Measurements from ENCODE around the gene DAPK1. TPM values are rescaled to one million over a fixed set of nuclear protein-coding genes. Genes with fewer than 3 reads are reported as not detected.
A peak's percentile ranks its signal among the peaks of the same experiment; 100 is the strongest.
"Not testable (repeated sequence)": the region's sequence is repeated elsewhere in the genome, so short reads cannot be mapped to it uniquely, and the experiment has no call there.

The DAPK1 gene
- polyA plus RNA-seq, 4 donors = 65.9 to 78.2 (median 71.9) TPM

DNA sequence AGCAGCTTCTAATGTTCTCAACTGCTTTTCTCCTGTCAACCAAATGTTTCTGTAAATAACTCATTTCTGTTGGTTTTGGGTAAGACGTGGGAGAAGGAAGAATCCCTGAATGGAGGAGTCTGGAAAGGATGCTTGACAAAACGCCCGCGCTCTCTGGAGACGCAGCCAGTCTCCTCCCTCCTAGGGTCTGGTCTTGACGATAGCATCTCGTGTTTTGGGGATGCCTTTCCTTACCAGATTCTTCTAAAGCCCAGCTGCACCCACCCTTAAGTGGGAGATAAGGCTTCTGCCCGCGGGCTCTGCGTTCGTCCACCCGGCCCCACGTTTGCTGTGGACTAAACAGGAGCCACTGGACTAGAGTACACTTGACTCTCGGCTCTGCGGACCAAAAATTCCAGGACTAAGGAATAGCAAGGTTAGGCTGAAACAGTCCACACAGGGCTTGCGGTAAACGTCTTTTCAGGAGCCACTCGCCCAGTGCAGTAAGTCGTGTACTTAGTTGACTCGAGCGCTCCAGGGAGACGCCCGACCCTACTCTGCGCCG, 227.8 kb downstream of the DAPK1 start:
- DNase-seq (ENCODE audit: low read depth in 4 of 4, low spot score in 3 of 4) = no peak

GRCh38 chr9:87725900-87726709, 228.4 kb downstream of the DAPK1 start, which contains the start of gene CTSL:
Gene CTSL, plus strand, starts transcription at chr9:87726119. Its CDS starts 1,485 bp downstream, at chr9:87727604.
- peak; percentile 58 to 74 (median 64) for DNase-seq (ENCODE audit: low read depth in 4 of 4, low spot score in 3 of 4)

- no peak for DNase-seq (ENCODE audit: low read depth in 4 of 4, low spot score in 3 of 4)
Observed at GRCh38 chr9:87729246-87729645, 231.6 kb downstream of the DAPK1 start.

- no peak for DNase-seq (ENCODE audit: low read depth in 4 of 4, low spot score in 3 of 4)
Observed at GRCh38 chr9:87731321-87731720, 233.7 kb downstream of the DAPK1 start.

DNA sequence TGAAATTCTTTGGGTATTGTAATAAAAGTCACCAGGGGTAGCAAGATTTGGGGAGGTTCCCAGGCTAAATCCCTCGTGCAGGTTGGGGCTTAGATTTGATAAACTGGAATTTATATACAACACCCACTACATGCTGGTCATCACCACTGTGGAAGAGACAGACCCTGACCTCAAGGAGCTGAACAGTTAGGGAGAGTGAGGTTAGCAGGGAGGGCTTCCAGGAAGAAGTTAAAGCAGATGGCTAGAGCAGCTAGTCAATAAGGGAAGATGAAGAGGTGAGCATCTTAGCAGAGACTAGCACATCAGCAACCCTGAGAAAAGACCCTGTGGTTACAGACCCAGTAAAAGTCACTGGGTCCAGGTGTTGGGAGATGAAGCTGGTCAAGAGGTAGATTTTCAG, 234.7 kb downstream of the DAPK1 start:
- DNase-seq (ENCODE audit: low read depth in 4 of 4, low spot score in 3 of 4) = no peak

DNA sequence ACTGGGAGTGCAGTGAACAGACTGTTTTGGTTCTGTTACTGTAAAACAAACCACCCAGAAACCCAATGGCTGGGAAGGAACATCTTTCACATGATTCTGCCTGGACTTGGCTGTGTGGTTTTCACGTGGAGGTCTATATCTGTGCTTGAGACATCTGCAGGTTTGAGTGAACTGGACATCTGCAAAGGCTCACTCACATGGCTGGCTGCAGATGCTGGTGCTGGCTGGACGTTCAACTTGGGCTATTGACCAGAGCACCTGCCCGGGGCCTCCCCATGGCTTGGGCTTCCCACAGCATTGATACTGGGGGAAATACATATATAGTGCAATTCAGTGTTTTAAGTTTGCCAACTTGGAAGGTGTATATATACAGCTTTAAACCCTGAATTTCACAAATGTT, 235.1 kb downstream of the DAPK1 start:
- no peak for DNase-seq (ENCODE audit: low read depth in 4 of 4, low spot score in 3 of 4)

- no peak for DNase-seq (ENCODE audit: low read depth in 4 of 4, low spot score in 3 of 4)
Observed at GRCh38 chr9:87733273-87734052, 235.8 kb downstream of the DAPK1 start.

DNA sequence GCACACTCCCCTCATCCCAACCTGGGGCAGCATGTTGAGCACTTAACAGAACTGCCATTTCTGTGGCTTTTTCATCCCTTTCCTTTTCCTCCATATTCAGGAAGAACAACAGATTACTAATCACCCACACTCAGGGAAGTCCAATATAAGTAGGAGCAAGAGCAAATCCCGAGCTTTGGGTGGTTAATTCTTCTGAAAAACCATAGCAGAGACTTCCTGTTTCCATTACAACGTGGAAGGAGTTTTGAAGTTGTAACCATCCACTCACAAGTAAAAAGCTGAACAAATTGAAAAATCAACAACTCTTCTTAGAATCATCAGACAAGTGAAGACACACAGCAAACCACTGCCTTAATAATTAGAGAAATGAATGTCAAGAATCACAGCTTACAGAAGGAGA, 236.4 kb downstream of the DAPK1 start:
- DNase-seq (ENCODE audit: low read depth in 4 of 4, low spot score in 3 of 4) = no peak

DNA sequence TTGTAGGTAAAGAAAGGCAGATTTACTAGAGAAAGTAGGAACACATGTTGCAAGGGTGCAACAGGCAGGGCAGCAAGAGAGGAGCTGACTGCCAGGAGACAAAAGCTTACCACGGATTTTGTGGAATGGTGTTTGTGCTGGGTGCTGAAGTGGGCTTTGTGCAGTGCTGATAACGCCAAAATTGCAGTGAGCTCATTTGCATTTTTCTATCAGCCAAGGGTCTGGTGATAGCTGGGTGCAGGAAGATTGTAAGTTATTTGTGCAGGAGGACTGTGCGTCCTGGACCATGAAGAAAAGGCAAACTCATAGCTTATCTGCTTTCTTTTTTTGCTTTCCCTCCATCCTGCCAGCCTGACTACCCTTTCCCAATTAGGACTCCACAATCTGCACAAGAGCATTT, 241.9 kb downstream of the DAPK1 start:
- DNase-seq (ENCODE audit: low read depth in 4 of 4, low spot score in 3 of 4) = no peak

DNA sequence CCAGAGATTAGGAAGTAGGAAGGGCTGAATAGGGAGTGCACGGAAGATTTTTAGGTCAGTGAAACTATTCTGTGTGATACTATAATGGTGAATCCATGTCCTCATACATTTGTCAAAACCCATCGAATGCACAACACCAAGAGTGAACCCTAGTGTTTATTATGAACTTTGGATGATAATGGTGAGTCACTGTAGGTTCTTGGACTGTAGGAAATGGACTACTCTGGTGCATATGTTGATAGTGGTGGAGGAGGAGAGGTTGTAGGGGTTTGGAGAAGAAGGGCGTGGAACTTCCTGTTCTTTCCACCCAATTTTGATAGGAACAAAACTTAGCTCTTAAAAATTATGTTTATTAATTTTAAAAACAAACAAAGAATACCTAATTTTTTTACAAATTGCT, 242.5 kb downstream of the DAPK1 start:
- no peak for DNase-seq (ENCODE audit: low read depth in 4 of 4, low spot score in 3 of 4)

DNA sequence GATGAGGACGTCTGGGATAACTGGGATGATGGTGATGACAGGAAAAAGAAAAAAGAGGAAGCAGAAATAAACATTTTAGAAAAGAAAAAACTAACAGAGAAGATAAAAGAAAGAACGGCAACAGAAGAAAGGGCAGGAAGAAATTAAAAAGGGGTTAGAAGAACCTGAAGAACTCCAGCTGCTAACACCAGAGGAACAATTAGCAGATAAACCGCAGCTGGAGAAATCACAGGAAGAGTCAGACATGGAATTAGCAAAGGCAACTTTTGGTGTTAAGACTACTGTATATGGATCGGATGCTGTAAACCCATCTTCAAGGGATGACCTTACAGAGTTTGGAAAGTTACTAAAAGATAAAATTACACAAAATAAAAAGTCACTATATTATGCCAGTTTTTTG, 243.7 kb downstream of the DAPK1 start:
- DNase-seq (ENCODE audit: low read depth in 4 of 4, low spot score in 3 of 4) = no peak

DNA sequence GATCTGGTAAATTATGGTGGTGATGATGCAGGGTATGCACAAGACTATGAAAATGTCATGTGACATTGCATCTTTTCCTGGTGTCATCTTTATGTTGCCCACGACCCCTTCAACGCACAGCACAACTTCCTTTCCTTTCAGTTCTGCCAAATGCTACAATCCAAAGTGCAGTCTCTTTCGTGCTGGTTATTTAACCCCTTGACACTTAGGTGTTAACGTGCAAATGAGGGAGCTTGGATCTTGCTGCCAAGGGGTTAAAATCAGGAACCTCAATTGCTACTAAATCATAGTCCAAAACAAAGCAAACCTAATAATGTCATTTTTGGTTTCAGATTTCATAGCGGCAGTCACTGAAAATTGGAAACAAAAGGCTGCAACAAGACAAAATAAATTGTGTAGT, 244.2 kb downstream of the DAPK1 start:
- DNase-seq (ENCODE audit: low read depth in 4 of 4, low spot score in 3 of 4) = no peak

GRCh38 chr9:87742813-87743428, 245.3 kb downstream of the DAPK1 start:
- no peak for DNase-seq (ENCODE audit: low read depth in 4 of 4, low spot score in 3 of 4)

DNA sequence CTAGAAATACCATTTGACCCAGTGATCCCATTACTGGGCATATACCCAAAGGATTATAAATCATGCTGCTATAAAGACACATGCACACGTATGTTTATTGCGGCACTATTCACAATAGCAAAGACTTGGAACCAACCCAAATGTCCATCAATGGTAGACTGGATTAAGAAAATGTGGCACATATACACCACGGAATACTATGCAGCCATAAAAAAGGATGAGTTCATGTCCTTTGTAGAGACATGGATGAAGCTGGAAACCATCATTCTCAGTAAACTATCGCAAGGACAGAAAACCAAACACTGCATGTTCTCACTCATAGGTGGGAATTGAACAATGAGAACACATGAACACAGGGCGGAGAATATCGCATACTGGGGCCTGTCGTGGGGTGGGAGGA, 246.6 kb downstream of the DAPK1 start:
- DNase-seq (ENCODE audit: low read depth in 4 of 4, low spot score in 3 of 4) = not testable (repeated sequence)

DNA sequence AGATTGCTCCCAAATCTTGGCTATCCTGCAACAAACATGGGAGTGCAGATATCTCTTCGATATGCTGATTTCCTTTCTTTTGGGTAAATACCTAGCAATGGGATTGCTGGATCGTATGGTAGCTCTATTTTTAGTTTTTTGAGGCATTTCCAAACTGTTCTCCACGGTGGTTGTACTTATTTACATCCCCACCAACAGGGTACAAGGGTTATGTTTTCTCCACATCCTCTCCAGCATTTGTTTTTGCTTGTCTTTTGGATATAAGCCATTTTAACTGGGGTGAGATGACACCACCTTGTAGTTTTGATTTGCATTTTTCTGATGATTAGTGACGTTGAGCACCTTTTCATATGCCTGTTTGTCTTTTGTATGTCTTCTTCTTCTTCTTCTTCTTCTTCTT, 248.5 kb downstream of the DAPK1 start:
- no peak for DNase-seq (ENCODE audit: low read depth in 4 of 4, low spot score in 3 of 4)

- DNase-seq (ENCODE audit: low read depth in 4 of 4, low spot score in 3 of 4) = no peak
Observed at GRCh38 chr9:87748881-87749280, 251.2 kb downstream of the DAPK1 start.

DNA sequence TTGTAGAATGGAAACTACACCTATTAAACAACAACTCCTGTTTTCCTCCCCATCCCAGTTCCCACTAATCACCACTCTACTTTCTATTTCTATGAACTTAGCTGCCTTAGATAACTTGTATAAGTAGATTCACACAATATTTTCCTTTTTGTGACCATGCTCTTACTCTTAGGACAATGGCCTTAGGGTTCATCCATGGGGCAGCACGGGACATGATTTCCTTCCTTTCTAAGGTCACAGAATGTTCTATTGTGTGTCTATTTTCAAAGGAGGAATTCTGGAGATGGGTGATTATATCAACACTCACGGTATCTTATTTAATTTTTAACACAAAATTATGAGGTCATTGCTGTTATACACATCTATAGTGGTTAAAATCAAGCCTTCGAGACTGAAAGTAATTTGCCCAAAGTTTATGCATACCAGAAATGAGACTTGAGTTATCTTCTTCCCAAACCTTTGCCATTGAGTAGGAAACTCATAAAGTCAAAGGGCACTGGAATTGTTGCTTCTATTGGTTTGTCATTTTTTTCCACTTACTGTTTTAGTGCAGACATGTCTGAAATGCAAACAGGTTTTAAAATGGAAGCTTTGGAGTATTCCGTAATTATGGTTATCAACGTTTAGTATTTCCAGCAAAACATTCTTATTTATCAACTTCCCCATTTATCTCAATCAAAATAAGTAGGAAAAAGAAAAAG, 251.8 kb downstream of the DAPK1 start:
- no peak for DNase-seq (ENCODE audit: low read depth in 4 of 4, low spot score in 3 of 4)

GRCh38 chr9:87750726-87751125, 253.1 kb downstream of the DAPK1 start:
- no peak for DNase-seq (ENCODE audit: low read depth in 4 of 4, low spot score in 3 of 4)

DNA sequence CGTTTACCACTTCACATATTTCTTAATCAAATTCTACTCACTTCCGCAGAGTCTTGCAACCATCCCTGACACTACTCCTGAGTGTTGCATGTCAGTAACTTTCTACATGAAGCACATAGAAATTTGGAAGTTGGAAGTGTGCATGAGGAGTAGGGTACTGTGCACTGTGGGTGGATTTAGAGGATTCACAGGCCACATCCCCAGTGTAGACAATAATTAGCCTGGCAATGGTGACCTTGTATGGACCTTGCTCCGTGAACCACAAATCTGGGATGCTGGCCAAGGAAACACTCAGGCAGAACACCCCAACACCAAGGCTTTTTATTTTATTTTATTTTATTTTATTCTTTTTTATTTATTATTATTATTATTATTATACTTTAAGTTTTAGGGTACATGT, 253.8 kb downstream of the DAPK1 start:
- no peak for DNase-seq (ENCODE audit: low read depth in 4 of 4, low spot score in 3 of 4)

DNA sequence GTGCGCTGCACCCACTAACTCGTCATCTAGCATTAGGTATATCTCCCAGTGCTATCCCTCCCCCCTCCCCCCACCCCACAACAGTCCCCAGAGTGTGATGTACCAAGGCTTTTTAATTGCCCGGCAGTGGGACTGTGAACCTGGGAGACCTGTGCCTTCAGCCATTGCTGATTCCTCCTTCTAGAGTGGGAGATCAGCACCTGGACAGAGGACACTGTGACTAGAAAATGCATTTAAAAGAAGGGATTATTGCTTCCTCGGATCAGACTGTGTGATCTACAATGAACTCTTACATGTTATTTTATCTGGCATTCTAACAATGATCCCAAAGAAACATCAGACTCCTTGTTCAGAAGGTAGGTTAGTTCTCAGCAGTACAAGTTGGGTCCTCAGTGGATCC, 254.2 kb downstream of the DAPK1 start:
- DNase-seq (ENCODE audit: low read depth in 4 of 4, low spot score in 3 of 4) = no peak

DNA sequence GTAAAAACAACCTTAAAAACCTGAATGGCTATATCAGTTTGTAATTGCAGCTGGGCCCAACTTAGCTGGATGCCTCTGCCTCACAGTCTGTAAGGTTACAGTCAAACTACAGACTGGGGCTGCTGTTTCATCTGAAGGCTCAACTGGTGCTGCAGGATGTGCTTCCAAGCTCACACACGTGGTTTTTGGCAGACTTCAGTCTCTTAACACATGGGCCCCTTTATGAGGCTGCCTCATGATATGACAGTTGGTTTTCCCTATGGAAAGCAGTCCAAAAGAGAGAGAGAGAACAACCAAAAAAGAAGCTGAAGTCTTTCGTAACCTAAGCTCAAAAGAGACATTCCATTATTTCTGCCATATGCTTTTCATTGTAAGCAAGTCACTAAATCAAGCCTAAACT, 255.6 kb downstream of the DAPK1 start:
- DNase-seq (ENCODE audit: low read depth in 4 of 4, low spot score in 3 of 4) = no peak
